GM19240 (cell line): Measurements from ENCODE around the gene PIPOX.

Experiments
- DNase-seq: peaks from one replicate; pipeline ENCODE4 v3.0.0; 2011; ENCODE audit warnings: low spot score; ENCODE audit not compliant: insufficient read length

PIPOX gene

GRCh38 chr17:29096094-29096493 is 53.2 kb downstream of the PIPOX start:
- no peak for DNase-seq

GRCh38 chr17:29099527-29099926 is 56.6 kb downstream of the PIPOX start:
- DNase-seq = no peak

- no peak for DNase-seq
Measured at GRCh38 chr17:29100296-29100695, 57.4 kb downstream of the PIPOX start.

DNA sequence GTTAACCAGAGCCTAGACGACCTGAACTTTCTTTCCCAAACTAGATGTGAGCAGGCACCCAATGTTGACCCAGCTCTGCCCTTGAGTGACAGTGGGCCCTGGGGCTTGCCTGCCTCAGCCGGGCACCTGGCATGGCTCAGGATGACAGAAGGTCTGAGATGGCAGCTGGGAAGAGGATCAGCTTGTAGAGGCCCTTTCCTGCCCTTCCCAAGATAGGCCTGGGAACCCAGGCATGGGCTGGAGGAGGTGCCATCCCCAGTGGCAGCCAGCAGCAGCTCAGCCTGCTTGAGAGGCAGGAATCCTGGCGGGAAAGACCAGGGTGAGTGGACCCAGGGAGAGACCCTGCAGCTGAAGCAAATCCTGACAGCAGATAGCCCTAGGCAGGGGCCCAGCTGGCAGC is 59.1 kb downstream of the PIPOX start:
- no peak for DNase-seq

- no peak for DNase-seq
Measured at GRCh38 chr17:29102741-29103181, 59.8 kb downstream of the PIPOX start.

DNA sequence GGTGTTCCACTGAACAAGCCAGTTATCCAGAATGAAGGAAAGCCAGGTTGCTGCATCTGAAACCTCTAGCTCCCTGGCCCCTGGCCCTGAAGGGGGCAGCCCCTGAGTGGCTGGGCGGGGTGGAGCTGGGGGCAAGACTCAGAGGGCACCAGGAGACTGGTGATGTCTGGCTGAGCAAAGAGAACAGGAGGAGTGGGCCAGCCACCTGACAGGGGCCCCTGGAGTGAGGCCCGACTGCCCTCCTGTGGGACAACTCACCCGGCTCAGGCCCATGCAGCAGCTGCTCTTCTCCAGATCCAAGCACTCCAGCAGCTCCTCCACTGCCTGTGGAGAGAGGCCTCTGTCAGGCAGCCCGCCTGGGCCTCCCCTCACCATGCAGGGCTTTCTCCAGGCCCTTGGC is 60.4 kb downstream of the PIPOX start:
- DNase-seq = no peak
